Measurements from ENCODE around the gene NUS1.
"Not testable (repeated sequence)": the region's sequence is repeated elsewhere in the genome, so short reads cannot be mapped to it uniquely, and the experiment has no call there.

The NUS1 gene

GRCh38 chr6:117718895-117719294 lies 43.6 kb downstream of the NUS1 start:
- DNase-seq, result no peak

- DNase-seq, result not testable (repeated sequence)
Observed at GRCh38 chr6:117721520-117721919, 46.3 kb downstream of the NUS1 start.

GRCh38 chr6:117728626-117729025 lies 53.4 kb downstream of the NUS1 start:
- no peak for DNase-seq

DNA sequence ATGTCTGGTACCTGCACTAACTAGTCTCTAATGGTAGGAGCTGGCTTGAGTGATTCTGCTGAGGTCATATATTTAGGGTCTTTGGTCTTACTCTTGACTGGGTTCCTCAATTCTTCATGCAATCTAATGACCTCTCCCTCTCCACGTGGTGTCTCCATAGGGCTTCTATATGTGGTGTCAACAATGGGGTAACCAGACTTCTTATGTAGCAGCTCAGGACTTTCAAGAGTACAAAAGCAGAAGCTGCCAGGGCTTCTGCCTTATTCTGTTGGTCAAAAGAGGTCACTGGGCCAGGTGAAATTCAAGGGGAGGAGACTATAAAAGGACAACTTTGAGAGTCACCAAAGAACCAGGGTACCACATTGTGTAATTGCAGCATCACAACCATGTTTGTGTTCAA lies 54.3 kb downstream of the NUS1 start:
- no peak for DNase-seq

DNA sequence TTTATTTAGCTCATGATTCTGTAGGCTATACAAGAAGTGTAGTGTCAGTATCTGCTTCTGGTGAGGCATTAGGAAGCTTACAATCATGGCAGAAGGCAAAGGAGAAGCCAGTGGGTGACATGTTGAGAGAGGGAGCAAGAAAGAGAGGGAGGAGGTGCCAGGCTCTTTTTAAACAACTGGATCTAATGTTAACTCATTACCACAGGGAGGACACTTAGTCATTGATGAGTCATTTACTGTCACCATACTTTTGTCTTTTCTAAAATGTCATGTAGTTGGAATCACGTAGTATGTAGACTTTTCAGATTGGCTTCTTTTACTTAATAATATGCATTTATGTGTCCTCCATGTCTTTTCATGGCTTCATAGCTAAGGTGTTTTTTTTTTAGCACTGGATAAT lies 58.1 kb downstream of the NUS1 start:
- no peak for DNase-seq

DNA sequence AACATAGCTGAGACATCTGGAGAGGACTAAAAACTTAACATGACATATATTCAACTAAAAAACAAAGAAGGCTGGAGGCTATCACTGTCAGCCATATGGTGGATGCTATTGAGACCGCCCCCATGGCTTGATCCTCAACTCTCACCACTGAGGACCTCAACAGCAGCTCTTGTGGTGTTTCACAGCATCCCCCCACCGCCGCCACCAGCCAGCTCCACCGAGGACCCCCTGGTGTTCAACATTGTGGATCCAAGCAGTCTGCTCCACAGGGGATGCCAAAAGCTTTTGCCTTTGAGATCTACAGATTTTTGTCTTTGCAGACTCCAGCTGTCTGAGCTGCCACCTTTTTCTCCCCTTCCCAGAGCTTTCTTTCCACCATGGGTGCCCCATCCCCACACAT lies 64.6 kb downstream of the NUS1 start:
- no peak for DNase-seq

DNA sequence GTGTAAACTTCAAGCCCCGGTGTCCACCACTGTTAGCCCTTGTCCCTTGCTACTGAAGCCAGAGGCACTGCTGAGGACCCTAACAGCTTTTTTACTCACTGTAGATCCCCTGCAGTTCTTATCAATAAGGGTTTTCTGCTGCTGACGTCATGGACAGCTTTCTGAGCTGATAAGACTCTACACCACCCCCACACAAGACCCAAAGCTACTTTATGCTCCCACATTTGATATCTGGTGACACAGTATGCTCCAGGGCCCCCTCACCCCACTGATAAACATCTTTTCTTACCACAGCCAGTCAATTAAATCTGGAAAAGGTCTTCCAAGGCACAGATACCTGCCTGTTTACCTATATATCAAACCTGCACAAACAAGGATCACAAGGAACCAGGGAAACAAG lies 65.3 kb downstream of the NUS1 start:
- no peak for DNase-seq

DNA sequence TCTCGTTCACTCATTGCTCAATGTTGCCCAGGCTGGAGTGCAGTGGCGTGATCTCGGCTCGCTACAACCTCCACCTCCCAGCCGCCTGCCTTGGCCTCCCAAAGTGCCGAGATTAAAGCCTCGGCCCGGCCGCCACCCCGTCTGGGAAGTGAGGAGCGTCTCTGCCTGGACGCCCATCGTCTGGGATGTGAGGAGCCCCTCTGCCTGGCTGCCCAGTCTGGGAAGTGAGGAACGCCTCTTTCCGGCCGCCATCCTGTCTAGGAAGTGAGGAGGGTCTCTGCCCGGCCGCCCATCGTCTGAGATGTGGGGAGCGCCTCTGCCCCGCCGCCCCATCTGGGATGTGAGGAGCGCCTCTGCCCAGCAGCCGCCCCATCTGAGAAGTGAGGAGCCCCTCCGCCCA lies 75.4 kb downstream of the NUS1 start:
- DNase-seq, result not testable (repeated sequence)

Data from activated CD8-positive, alpha-beta memory T cell treated with anti-CD3 and anti-CD28 coated beads, Interleukin-2, amount 50 U/mL, for 48 hours (primary cell).